GM18519 (cell line): ENCODE results near the gene EIF4G2.
"Not testable (repeated sequence)": the region's sequence is repeated elsewhere in the genome, so short reads cannot be mapped to it uniquely, and the experiment has no call there.

Experiments used
- ATAC-seq: cut with Tn5 transposase; IDR thresholded peaks from one replicate; pipeline ENCODE4 v1.9.1; 2021; ENCODE audit warnings: mild to moderate bottlenecking, moderate library complexity; ENCODE audit not compliant: unreplicated experiment, low FRiP score

The EIF4G2 gene

DNA sequence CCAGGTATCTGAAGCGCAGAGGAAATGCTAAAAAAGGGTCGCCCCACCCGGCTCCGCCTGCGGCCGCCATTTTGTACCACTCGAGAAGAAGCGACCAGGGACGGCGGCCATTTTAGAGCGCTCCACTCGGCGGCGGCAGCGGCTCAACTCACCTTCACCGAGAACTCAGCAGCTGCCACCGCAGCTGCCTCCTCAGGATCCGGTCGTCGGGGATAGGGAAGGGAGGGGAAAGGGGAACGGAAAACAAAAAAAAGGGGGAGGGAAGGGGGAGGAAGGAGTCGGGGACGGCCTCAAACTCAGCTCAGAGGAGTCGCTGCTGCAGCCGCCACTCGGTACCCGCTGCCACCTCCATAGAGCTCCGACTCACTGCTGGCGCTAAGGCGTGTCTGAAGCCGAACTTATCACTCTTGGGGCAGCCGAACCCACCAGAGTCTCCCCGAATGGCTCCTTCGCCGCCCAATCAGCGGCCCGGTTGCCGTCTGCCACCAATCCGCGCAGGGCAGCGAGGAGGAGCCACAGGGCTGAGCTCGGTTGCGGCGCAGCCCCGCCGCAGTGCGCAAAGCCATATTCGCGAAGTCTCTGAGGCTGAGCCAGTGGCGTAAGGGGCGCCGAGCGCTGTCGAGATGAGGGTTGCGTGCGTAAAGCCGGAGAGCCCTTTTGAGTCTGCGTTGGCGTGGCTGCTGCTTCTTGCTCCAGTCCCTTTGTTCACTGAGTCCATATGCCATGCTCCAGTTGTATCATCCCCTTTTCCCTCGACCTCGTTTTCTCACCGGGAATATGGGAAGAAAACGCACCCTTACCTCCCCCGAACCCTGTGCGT lies at the start of gene EIF4G2:
Gene EIF4G2, minus strand, starts transcription at position 374 of the 820 bp plus-strand sequence.
- peak; percentile 85 for ATAC-seq

DNA sequence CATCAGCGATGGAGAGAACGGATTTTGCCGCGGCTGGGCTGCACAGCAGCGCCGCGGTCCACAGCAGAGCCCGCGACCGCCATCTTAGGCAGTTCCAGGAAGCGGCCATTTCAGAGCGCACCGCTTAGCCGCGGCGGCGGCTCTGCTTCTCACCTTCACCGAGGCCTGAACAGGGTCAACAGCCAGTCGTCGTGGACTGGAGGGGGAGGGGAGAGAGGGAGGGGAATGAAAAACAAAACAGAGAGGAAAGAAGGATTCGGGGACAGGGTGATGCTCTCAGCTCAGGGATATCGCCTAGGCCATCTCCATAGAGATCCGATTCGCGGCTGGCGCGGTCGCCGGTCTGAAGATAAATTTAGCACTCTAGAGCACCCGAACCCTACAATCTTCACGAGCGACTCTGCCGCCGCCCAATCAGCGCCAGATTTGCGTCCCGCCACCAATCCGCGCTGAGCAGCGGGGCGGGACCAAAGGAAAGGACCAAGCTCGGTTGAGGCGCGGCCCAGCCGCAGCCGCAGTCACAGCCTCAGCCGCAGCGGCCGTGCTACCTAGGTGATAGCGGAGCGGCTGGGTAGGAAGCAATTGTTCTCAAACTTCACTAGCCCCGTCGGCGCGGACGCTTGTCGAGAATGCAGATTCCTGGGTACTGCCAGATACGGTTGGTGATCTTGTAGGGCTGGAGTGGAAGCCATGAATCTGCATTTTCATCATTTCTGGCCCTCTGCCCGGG lies 49.1 kb upstream of the EIF4G2 start, which contains the start of gene ZBED5:
Gene ZBED5, minus strand, starts transcription at position 345 of the 730 bp plus-strand sequence. CDS start 3,108 bp downstream, outside the sequence.
- ATAC-seq = peak; percentile 96

DNA sequence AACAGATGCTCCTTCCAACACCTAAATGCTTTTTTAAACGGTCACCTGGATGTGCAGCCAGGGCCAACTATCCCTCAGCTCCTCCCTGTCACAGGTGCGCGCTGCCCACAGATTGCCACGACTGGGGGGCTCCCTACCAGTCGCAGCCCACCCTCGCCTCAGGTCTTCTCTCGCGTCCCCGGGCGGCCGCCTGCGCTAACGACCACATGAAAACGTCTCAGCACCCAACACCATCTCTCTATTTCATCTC lies 48.7 kb upstream of the EIF4G2 start:
- peak; percentile 6 for ATAC-seq

DNA sequence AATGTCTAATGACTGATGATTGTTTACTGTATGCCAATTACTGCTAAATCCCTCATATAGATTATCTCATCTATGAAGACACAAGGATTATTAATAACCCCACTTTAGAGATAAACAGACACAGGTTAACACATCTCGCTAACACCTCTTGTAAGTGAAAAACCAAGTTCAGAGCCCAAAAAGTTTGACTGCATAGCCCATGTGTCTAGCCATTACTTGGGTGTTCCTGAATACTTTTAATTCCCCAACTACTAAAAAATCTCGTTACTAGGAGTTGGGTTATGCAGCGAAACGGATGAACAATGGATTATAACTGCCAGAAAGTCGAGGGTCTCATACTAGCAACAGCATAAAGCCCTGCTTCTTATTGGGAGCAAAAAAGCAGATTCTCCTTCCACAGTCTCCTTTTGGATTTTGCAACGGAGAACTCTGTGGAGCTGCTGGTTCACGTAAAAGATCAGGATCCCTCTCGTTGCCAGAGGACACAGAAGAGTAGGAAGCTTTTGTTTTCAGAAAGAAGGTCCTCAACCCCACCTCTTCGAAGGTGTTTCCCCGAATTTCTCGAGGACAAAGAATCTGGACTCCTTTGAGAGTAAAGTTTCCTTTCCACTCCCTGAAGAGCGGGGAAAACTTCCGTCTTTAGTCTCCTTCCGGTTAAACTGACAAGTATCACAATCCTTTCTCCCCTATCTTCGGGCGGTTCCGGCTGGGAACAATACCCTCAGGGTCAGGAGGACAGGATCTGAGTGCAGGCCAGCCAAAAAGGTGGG lies 48.1 kb upstream of the EIF4G2 start:
- no peak for ATAC-seq

DNA sequence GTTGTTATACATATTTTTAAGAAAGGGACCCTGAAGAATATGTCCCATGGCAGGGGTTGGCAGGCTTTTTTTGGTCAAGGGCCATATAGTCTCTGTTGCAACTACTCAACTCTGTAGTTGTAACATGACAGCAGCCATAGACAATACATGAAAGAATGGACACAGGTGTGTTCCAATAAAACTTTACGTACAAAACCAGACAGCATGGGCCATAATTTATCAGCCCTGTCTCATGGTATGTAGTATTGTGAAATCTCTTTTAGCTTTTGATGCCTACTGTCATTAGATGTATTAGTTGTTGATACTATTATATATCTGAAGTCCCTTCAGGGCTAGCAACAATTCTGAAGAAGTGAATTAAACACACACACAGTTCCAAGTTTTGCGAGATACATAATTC lies 46.6 kb upstream of the EIF4G2 start:
- ATAC-seq = no peak

DNA sequence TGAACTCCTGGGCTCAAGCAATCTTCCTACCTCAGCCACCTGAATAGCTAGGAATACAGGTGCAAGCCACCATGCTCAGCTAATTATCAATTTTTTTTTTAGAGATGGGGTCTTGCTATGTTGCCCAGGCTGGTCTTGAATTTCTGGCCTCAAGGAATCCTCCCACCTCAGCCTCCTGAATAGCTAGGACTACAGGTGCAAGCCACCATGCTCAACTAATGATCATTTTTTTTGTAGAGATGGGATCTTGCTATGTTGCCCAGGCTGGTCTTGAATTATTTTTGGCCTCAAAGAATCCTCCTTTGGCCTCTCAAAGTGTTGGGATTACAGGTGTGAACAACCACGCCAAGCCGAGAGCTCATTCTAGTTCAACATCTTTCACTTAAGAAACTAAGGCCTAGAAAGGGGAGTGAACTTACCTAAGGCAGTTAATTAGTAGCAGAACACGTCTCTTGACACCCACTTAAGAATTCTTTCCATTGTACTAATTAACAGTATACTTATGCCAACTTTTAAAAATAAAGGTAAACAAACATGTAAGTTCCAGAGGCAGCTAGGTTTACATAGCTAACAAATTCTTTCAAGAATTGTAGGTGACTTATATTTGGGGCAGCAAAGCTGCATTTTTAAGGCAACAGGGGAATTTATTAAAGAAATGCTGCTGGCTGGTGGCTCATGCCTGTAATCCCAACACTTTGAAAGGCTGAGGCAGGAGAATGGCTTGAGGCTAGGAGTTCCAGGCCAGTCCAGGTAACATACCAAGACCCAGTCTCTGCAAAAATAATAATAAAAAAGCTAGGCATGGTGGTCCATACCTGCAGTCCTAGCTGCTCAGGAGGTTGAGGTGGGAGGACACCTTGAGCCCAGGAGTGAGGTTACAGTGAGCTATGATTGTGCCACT lies 39.5 kb upstream of the EIF4G2 start:
- ATAC-seq = no peak

DNA sequence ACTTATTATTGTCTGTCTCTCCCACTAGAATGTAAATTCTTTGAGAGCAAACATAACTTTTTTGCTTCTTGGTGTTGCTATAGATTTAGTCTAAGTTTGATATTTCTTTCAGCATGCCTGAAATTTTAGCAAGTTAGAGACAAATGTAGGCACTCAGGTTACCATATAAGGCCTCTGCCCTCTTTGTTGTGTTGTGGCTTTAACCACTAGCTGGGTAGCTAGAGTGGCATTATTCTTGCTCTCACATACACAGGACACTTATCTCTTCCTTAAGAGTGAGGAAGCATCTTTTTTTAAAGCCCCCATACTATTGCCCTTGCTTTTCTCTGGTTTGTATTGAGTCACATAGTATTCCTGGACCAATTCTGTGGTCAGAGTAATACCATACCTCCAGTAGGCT lies 37.9 kb upstream of the EIF4G2 start:
- ATAC-seq = no peak

DNA sequence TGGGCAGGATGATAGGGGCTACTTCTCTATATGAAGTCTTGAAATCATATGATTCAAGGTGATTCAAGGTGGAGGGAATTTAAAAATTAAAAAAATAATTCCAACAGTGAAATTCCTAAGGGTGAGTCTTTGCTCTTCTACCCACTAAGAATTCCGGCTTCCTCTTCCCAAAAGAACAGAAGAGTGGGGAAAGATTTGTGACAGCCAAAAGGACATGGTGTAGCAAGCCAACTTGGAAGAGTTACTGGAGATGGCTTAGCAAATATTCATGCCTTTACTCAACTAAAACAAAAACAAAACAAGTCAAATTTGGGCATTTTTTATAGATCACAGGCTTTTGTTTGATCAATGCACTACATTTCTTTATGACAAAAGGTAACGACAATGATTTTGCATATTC lies 36.9 kb upstream of the EIF4G2 start:
- ATAC-seq = no peak

DNA sequence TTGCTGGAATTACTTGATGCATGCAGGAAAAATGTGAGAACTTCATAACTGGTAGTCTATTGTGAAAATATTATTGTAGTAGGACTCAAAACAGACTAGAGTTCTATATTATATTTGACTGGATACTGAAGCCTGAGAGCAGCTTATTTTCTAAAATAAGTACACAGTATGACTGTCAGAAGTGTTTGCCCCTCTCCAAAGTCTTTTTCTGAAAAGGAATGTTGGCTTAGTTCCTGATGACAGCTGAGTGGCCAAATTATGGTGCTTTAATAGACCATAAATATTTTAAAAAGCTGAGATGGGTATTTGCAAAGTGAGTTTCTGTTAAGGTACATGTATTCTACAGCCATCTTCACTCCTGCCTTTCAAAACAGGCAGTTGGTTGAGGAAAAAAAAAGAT lies 36.1 kb upstream of the EIF4G2 start:
- no peak for ATAC-seq

DNA sequence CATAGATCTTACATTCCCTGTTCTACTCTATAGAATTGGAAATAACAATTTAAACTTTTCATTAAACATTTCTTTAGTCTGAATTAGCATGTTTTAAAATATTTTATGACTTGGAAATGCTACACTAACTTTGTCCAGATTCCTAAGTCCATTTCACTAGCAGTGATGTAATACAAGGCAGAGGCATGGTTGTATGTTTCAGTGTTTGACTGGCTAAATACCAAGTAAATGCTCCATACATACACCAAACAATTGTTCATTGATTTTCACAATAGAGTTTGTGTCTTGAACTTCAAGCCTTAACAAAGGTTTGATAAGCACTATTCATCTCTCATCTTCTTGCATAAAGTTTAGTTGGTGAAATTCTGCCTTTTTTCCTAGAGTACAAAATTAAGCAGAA lies 35.6 kb upstream of the EIF4G2 start:
- ATAC-seq = no peak

DNA sequence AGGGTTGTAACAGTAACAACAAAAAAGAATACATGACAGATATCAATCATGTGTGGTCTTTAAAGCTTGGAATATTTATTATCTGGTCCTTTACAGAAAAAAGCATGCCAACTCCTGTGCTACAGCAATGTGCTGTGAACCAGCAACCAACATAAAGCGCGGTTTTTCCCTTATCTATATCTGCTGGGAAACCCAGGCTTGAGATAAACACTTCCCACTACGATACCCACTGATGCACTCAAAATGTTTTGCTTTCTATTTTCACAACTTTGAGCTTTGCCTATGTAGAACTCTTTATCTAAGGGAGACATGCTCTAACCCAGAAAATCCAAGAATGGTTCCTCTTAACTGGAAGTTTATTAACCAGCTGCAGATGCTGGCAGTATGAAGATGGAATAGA lies 30.2 kb upstream of the EIF4G2 start:
- no peak for ATAC-seq

DNA sequence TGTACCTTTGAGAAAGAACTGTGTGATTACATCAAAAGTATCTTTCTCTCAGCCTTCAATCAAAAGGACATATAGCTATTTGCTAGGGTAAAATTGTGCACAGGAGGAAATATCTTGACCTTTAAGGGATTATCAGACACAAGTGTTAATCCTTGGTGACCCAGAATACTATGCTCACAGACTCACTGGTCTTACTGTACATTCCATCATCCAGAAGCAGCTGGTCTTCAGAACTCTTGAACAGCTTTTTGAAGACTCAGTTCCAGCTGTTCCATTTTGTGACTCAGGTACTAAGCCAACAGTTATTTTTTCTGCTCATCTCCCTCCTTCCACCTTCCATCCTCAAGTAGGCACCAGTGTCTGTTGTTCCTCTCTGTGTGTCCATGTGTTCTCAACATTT lies 29.4 kb upstream of the EIF4G2 start:
- ATAC-seq = no peak

DNA sequence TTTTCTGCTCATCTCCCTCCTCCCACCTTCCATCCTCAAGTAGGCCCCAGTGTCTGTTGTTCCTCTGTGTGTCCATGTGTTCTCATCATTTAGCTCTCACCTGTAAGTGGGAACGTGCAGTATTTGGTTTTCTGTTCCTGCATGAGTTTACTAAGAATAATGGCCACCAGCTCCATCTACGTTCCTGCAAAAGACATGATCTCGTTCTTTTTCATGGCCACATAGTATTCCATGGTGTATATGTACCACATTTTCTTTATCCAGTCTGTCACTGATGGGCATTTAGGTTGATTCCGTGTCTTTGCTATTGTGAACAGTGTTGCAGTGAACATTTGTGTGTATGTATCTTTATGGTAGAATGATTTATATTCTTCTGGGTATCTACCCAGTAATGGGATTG lies 28.2 kb upstream of the EIF4G2 start:
- ATAC-seq = not testable (repeated sequence)

DNA sequence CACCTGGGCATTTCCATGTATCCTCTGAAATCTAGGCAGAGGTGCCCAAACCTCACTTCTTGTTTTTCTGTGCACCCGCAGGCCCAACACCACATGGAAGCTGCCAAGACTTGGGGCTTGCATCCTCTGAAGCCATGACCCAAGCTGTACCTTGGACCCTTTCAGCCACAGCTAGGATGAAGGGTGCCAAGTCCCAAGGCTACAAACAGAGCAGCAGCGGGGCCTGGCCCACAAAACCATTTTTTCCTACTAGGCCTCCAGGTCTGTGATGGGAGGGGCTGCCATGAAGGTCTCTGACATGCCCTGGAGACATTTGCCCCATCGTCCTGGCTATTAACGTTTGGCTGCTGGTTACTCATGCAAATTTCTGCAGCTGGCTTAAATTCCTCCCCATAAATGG lies 20.4 kb upstream of the EIF4G2 start:
- ATAC-seq = no peak

DNA sequence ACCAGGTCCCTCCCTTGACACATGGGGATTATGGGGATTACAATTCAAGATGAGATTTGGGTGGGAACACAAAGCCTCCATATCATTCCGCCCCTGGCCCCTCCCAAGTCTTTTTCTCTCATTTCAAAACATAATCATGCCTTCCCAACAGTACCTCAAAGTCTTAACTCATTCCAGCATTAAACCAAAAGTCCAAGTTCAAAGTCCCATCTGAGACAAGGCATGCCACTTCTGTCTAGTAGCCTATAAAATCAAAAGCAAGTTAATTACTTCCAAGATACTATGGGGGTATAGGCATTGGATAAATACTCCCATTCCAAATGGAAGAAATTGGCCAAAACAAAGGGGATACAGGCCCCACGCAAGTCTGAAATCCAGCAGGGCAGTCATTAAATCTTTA lies 19.7 kb upstream of the EIF4G2 start:
- no peak for ATAC-seq

DNA sequence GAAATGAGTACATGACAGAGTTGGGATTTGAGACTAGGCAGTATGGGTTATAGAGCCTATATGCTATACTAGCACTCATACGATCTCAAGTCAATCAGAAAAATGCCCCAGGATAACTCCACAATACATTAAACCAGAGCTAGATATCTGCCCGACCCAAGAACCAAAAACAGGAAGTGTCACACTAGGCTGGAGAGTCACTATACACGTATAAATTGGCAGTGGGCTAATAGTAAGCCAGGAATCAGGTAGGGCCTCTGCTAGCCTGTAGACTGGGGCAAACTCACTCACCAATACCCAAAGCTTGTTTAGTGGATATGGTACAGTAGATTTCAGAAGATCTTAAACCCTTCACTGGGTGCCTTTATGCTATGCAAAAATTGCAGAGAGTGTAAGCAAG lies 16.2 kb upstream of the EIF4G2 start:
- ATAC-seq = peak; percentile 61

DNA sequence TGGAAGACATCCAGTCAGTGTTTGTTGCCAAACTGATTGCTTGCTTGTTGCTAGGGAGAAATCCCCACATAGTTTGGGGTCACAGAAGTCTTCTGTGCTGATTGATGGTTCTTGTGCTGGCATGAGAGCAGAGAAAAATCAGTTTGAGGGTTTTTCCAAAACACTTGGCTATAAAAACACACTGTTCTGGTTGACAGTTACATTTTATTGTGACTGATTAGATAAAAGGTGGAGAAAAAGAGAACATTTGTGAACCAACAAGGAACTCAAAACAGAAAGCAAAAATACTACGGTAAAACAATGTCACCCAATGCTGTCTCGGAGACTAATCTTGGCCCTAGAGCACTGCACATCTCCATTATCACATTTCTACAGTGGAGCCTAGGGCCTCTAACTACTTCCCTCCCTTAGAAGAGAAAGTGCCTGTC lies 14.4 kb upstream of the EIF4G2 start:
- no peak for ATAC-seq

DNA sequence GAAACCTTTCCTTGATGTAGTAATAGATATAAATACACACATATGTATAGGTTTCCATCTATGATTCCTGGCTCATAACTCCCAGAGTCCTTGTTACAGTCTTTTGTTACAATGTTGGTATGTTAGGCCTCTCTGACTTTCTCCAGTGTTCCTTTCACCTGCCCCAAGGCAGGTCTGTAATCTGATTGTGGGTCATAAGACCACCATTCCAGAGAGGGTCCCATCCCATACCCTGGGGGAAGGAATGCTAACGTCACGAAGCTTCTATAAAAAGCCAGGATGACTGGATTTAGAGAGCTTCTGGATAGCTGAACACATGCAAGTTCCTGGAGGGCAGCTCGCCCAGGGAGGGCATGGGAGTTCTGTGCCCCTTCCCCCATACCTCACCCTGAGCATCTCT lies 13.8 kb upstream of the EIF4G2 start:
- ATAC-seq = not testable (repeated sequence)

DNA sequence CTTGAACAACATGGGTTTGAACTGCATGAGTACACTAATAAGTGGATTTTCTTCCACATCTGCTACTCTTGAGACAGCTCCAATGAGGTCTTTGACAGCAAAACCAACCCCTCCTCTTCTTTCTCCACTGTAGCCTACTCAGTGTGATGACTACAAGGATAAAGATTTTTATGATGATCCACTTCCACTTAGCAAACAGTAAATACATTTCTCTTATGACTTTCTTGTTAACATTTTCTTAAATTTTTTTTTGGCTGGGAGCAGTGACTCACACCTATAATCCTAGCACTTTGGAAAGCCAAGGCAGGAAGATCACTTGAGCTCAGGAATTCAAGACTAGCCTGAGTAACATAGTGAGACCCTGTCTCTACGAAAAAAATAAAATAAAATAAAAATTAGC lies 9.9 kb upstream of the EIF4G2 start:
- ATAC-seq = no peak

DNA sequence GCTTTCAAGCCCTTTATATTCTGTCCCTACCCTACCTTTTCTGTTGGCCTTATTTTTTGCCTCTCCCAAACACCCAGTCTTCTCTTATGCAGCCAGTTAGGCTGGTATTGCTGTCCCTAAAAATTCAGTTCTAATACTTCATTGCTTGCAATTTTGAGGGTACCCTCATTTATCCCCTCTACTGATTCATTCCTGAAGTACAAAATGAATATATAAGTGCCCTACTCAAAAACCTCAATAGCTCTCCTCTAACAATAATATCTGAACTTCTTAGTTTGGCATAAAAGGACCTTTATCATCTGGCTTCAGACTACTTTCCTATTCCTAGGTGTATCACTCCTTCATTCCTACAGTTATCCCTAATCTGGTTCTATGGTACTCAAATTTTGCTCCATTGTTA lies 5.2 kb upstream of the EIF4G2 start:
- no peak for ATAC-seq
